K562 (cell line): ENCODE results near the gene ABCF3. TPM values are rescaled to one million over a fixed set of nuclear protein-coding genes. Genes with fewer than 3 reads are reported as not detected.

Source experiments
- ARID3A ChIP-seq: IDR thresholded peaks from 2 replicates; pipeline ENCODE4 v1.6.1; 2012; ENCODE audit warnings: low read depth, low read length, improper control_type of control experiment, borderline replicate concordance
- CHAMP1 ChIP-seq: fragments of 450-650 bp; IDR thresholded peaks from 2 replicates; pipeline ENCODE4 v1.6.1; 2016; ENCODE audit warnings: mild to moderate bottlenecking
- ELF1 ChIP-seq: fragments of 200-800 bp; sonication (Bioruptor generic); IDR thresholded peaks from 2 replicates; pipeline ENCODE4 v1.6.1; 2016; ENCODE audit warnings: missing genetic modification characterization, missing compliant biosample characterization
- ERF ChIP-seq: fragments of 450-650 bp; formaldehyde crosslinking; IDR thresholded peaks from 2 replicates; pipeline ENCODE4 v1.4.0; 2020; ENCODE audit warnings: mild to moderate bottlenecking, mixed read lengths
- EWSR1 ChIP-seq: fragments of 450-650 bp; IDR thresholded peaks from 2 replicates; pipeline ENCODE4 v1.6.1; 2018; ENCODE audit warnings: borderline replicate concordance, mild to moderate bottlenecking, low read depth, moderate library complexity; ENCODE audit not compliant: partially characterized antibody
- KLF10 ChIP-seq: fragments of 250-450 bp; sonication (Bioruptor Pico); IDR thresholded peaks from 2 replicates; pipeline ENCODE4 v1.6.1; 2021; ENCODE audit warnings: matching md5 sums
- MBD2 ChIP-seq: sonication (generic); IDR thresholded peaks from 2 replicates; pipeline ENCODE4 v1.6.1; 2016; ENCODE audit warnings: low read depth, borderline replicate concordance
- NR0B1 ChIP-seq: fragments of 450-650 bp; IDR thresholded peaks from one replicate; pipeline ENCODE4 v1.6.1; 2018; ENCODE audit warnings: mild to moderate bottlenecking, moderate library complexity; ENCODE audit not compliant: partially characterized antibody
- PTRF ChIP-seq: fragments of 450-650 bp; IDR thresholded peaks from 2 replicates; pipeline ENCODE4 v1.6.1; 2016; ENCODE audit warnings: mild to moderate bottlenecking, missing genetic modification characterization, missing compliant biosample characterization
- RHOXF2B ChIP-seq: fragments of 250-450 bp; sonication (Bioruptor Pico); conservative IDR thresholded peaks from 2 replicates; pipeline ENCODE4 v1.5.1; 2021
- WHSC1 ChIP-seq: IDR thresholded peaks from one replicate; pipeline ENCODE4 v1.6.1; 2012; ENCODE audit warnings: low read length, control low read depth, inconsistent platforms
- ZBTB33 ChIP-seq: sonication (generic); formaldehyde crosslinking; IDR thresholded peaks from 2 replicates; pipeline ENCODE4 v1.8.1; 2023; ENCODE audit warnings: mild to moderate bottlenecking, missing genetic modification reagents
- ZNF133 ChIP-seq: fragments of 250-450 bp; sonication (Bioruptor Pico); IDR thresholded peaks from 2 replicates; pipeline ENCODE4 v1.4.0; 2020; ENCODE audit warnings: mild to moderate bottlenecking
- ZNF511 ChIP-seq: sonication (generic); formaldehyde crosslinking; IDR thresholded peaks from 2 replicates; pipeline ENCODE4 v1.8.0; 2022; ENCODE audit warnings: mild to moderate bottlenecking, missing genetic modification reagents
- ZNF512 ChIP-seq: IDR thresholded peaks from 2 replicates; pipeline ENCODE4 v1.6.1; 2016; ENCODE audit warnings: missing genetic modification characterization, missing compliant biosample characterization
- ZNF696 ChIP-seq: fragments of 250-450 bp; sonication (Bioruptor Pico); conservative IDR thresholded peaks from 2 replicates; pipeline ENCODE4 v1.4.0; 2020; ENCODE audit warnings: mild to moderate bottlenecking, moderate library complexity
- polyA plus RNA-seq, 8 experiments: library from polyadenylated mRNA; depleted of rRNA in 4 of 8; stranded (reverse) in 5 of 8; unstranded in 3 of 8; fragments of >200 nt; fragmentation: Nextera tagmentation in 2 of 8; fragmentation: Illumina TruSeq in 1 of 8; extraction: Ambion mirVana in 2 of 8; extraction: Trizol in 1 of 8; gene quantifications; 2 replicates each; pipeline versions ENCODE4 v1.2.1 to v1.2.3, GENCODE V29; 2011 to 2014; ENCODE audit warnings: inconsistent platforms in 1 of 8, missing spikeins in 1 of 8
- total RNA-seq, 7 experiments: library from RNA; depleted of rRNA in 6 of 7; stranded (reverse); fragments of >200 nt in 6 of 7; fragmentation: Illumina TruSeq in 2 of 7; extraction: Trizol in 2 of 7; gene quantifications; 2 replicates each; pipeline versions ENCODE4 v1.2.1 to v1.2.3, GENCODE V29; 2011 to 2021; ENCODE audit warnings: low replicate concordance in 1 of 7

Gene ABCF3
- total and polyA plus RNA-seq, 9 of the 15 experiments (the other 6 are each of a cell fraction or from before 2014, with no cell fraction given): 6.7 to 77.9 (median 45.1) TPM

GRCh38 chr3:184185461-184186183, 377 bp upstream of the ABCF3 start (continued):
- TF ChIP-seq ZBTB33 (CRISPR knock-in tag): no peak; the same call in 1 of the 2 replicates
- TF ChIP-seq MBD2: 0 out of 2 replicates have a peak, but pooled peaks have one; percentile 14
- no peak for TF ChIP-seq NR0B1
- no peak for TF ChIP-seq WHSC1
- TF ChIP-seq ELF1 (tag): no peak
- TF ChIP-seq ZNF133 (CRISPR knock-in tag): no peak
- TF ChIP-seq ARID3A: no peak
- TF ChIP-seq PTRF (tag): no peak
- TF ChIP-seq CHAMP1: no peak
- no peak for TF ChIP-seq ZNF696 (CRISPR knock-in tag)
- TF ChIP-seq RHOXF2B: no peak
- TF ChIP-seq ZNF511: no peak
- TF ChIP-seq ZNF512: no peak
- TF ChIP-seq ERF (CRISPR knock-in tag): peak; percentile 87; the same call in 1 of the 2 replicates
- TF ChIP-seq EWSR1: no peak
- no peak for TF ChIP-seq KLF10 (CRISPR knock-in tag)
